ENCODE data around the gene KCND3.

DNA sequence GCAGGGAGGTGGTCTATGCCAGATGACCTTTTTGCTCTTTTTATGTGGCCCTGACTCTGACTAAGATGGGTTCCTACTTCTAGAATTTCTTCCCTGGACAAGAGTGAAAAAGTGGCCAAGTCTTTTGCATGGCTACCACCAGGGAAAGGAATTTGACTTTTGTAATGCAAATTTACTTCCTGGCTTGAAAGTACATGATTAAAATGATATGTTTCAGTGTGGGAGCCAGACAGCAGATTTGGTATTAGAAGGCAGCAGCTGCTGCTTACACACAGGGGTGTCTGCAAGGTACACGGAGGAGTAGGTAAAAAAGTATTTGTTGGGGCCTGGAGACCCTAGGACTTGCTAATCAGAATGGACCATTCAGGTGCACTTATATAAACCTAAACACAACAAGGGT is 78.4 kb downstream of the KCND3 start:
- TF ChIP-seq SIN3A (IDR thresholded peaks at IDR 0.05; ENCODE audit: borderline replicate concordance, insufficient read depth, low read length) = no peak
- TF ChIP-seq, protein P1, sequence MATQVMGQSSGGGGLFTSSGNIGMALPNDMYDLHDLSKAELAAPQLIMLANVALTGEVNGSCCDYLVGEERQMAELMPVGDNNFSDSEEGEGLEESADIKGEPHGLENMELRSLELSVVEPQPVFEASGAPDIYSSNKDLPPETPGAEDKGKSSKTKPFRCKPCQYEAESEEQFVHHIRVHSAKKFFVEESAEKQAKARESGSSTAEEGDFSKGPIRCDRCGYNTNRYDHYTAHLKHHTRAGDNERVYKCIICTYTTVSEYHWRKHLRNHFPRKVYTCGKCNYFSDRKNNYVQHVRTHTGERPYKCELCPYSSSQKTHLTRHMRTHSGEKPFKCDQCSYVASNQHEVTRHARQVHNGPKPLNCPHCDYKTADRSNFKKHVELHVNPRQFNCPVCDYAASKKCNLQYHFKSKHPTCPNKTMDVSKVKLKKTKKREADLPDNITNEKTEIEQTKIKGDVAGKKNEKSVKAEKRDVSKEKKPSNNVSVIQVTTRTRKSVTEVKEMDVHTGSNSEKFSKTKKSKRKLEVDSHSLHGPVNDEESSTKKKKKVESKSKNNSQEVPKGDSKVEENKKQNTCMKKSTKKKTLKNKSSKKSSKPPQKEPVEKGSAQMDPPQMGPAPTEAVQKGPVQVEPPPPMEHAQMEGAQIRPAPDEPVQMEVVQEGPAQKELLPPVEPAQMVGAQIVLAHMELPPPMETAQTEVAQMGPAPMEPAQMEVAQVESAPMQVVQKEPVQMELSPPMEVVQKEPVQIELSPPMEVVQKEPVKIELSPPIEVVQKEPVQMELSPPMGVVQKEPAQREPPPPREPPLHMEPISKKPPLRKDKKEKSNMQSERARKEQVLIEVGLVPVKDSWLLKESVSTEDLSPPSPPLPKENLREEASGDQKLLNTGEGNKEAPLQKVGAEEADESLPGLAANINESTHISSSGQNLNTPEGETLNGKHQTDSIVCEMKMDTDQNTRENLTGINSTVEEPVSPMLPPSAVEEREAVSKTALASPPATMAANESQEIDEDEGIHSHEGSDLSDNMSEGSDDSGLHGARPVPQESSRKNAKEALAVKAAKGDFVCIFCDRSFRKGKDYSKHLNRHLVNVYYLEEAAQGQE (IDR thresholded peaks at IDR 0.05; ENCODE audit: insufficient read depth in 1 of 2, low read depth in 2 of 2, low read length in 2 of 2) = no peak
- no peak for TF ChIP-seq TAF1 (IDR thresholded peaks at IDR 0.05; ENCODE audit: borderline replicate concordance, insufficient read depth, low read length)
- TF ChIP-seq POLR2AphosphoS5 (IDR thresholded peaks at IDR 0.05; ENCODE audit: low read depth, low read length) = no peak
- TF ChIP-seq FOXP2 (optimal IDR thresholded peaks at IDR 0.05; ENCODE audit: borderline replicate concordance, extremely low read depth, extremely low read length, insufficient read depth) = no peak

Data from PFSK-1 (cell line).